ENCODE data around the gene CPEB4.

Gene CPEB4

GRCh38 chr5:173988554-173989431 is 100.6 kb downstream of the CPEB4 start, which contains the start of gene C5orf47:
C5orf47 (plus strand) TSS chr5:173989170; CDS start chr5:173989264, 94 bp downstream.
- DNase-seq: no peak

- no peak for DNase-seq
Measured at GRCh38 chr5:173989432-173990082, 101.4 kb downstream of the CPEB4 start.

GRCh38 chr5:173997331-173997730 is 109.2 kb downstream of the CPEB4 start:
- no peak for DNase-seq

- DNase-seq: no peak
Measured at GRCh38 chr5:173998531-173998930, 110.4 kb downstream of the CPEB4 start.

GRCh38 chr5:174000076-174000475 is 111.9 kb downstream of the CPEB4 start:
- DNase-seq: no peak

- DNase-seq: no peak
Measured at GRCh38 chr5:174003795-174004194, 115.6 kb downstream of the CPEB4 start.

- DNase-seq: no peak
Measured at GRCh38 chr5:174008922-174009321, 120.8 kb downstream of the CPEB4 start.

- DNase-seq: no peak
Measured at GRCh38 chr5:174010365-174010764, 122.2 kb downstream of the CPEB4 start.

GRCh38 chr5:174011441-174011840 is 123.3 kb downstream of the CPEB4 start:
- no peak for DNase-seq

Measured in midbrain (tissue), 1 donor.